Measurements from ENCODE around the gene EGFR. TPM values are rescaled to one million over a fixed set of nuclear protein-coding genes. Genes with fewer than 3 reads are reported as not detected.
"Not testable (repeated sequence)": the region's sequence is repeated elsewhere in the genome, so short reads cannot be mapped to it uniquely, and the experiment has no call there.

Gene EGFR
- total RNA-seq, 1 donor from 2014 or later: 58.1 TPM

GRCh38 chr7:55148571-55148970 is 129.8 kb downstream of the EGFR start:
- DNase-seq: no peak

- no peak for DNase-seq
Observed at GRCh38 chr7:55149001-55149400, 130.2 kb downstream of the EGFR start.

- no peak for DNase-seq
Observed at GRCh38 chr7:55150166-55150565, 131.3 kb downstream of the EGFR start.

GRCh38 chr7:55150709-55151451 is 132.1 kb downstream of the EGFR start:
- no peak for DNase-seq

- no peak for DNase-seq
Observed at GRCh38 chr7:55152516-55152915, 133.7 kb downstream of the EGFR start.

GRCh38 chr7:55154096-55154495 is 135.3 kb downstream of the EGFR start:
- no peak for DNase-seq

GRCh38 chr7:55155351-55156117 is 136.7 kb downstream of the EGFR start:
- no peak for DNase-seq

GRCh38 chr7:55156919-55157763 is 138.3 kb downstream of the EGFR start:
- peak; percentile 66 for DNase-seq

- no peak for DNase-seq
Observed at GRCh38 chr7:55157764-55158105, 138.9 kb downstream of the EGFR start.

- no peak for DNase-seq
Observed at GRCh38 chr7:55158541-55159382, 139.9 kb downstream of the EGFR start.

- no peak for DNase-seq
Observed at GRCh38 chr7:55160539-55160938, 141.7 kb downstream of the EGFR start.

- DNase-seq: no peak
Observed at GRCh38 chr7:55161154-55161687, 142.4 kb downstream of the EGFR start.

- DNase-seq: no peak
Observed at GRCh38 chr7:55162476-55162875, 143.7 kb downstream of the EGFR start.

- DNase-seq: no peak
Observed at GRCh38 chr7:55163733-55164132, 144.9 kb downstream of the EGFR start.

GRCh38 chr7:55164527-55164926 is 145.7 kb downstream of the EGFR start:
- DNase-seq: no peak

GRCh38 chr7:55165176-55165861 is 146.5 kb downstream of the EGFR start:
- no peak for DNase-seq

GRCh38 chr7:55167296-55167695 is 148.5 kb downstream of the EGFR start:
- not testable (repeated sequence) for DNase-seq

- peak; percentile 73 for DNase-seq
Observed at GRCh38 chr7:55170335-55171069, 151.7 kb downstream of the EGFR start.

GRCh38 chr7:55171157-55171556 is 152.3 kb downstream of the EGFR start:
- DNase-seq: peak; percentile 58

- no peak for DNase-seq
Observed at GRCh38 chr7:55172161-55172560, 153.3 kb downstream of the EGFR start.
